ENCODE results near the gene LRRC27. TPM values are rescaled to one million over a fixed set of nuclear protein-coding genes. Genes with fewer than 3 reads are reported as not detected.

The LRRC27 gene
- total and polyA plus RNA-seq, 2 experiments from 2014 or later = 7.5 to 9.6 TPM

GRCh38 chr10:132341017-132341416, 9.0 kb downstream of the LRRC27 start:
- H4K20me1 ChIP-seq (ENCODE audit: insufficient read depth) = no peaks in the 10 kb centered on the region
- in situ Hi-C loops (cut with MboI) = no loop called here
- no peaks in the 10 kb centered on the region for H3K27me3 ChIP-seq (replicated peaks; ENCODE audit: insufficient read depth)
- 91 to 97% methylated on average over 6 of the region's 6 CpGs for WGBS, 2 experiments (ENCODE audit: low coverage in 1 of 2, low lambda C conversion rate in 2 of 2, missing lambda C conversion rate in 2 of 2)
- H3K4me1 ChIP-seq (ENCODE audit: insufficient read depth) = 0 out of 2 replicates have a peak, but pooled peaks cover 4% of the 10 kb centered on the region
- TF ChIP-seq EZH2 (IDR thresholded peaks at IDR 0.05; ENCODE audit: insufficient read depth, poor library complexity, severe bottlenecking) (no peak), EZH2phosphoT487 (IDR thresholded peaks at IDR 0.05; ENCODE audit: insufficient read depth, low read depth) (no peak)
- no peak overlapping the region for H2AFZ ChIP-seq
- no peak overlapping the region for H3K9ac ChIP-seq
- no peak for DNase-seq
- H3K36me3 ChIP-seq (ENCODE audit: low read depth) = peaks cover 20% of the 10 kb centered on the region
- H3K9me3 ChIP-seq (ENCODE audit: low read depth) = no peaks in the 10 kb centered on the region
- H3K27ac ChIP-seq = no peak overlapping the region
- H3K9me2 ChIP-seq (ENCODE audit: insufficient read depth) = no peaks in the 10 kb centered on the region
- H3F3A ChIP-seq (ENCODE audit: insufficient read depth) = no peaks in the 10 kb centered on the region
- no peak overlapping the region for H3K4me2 ChIP-seq (ENCODE audit: unreplicated experiment)
- H3K4me3 ChIP-seq = no peak overlapping the region
- no peaks in the 10 kb centered on the region for H3K79me2 ChIP-seq (ENCODE audit: insufficient read depth)

DNA sequence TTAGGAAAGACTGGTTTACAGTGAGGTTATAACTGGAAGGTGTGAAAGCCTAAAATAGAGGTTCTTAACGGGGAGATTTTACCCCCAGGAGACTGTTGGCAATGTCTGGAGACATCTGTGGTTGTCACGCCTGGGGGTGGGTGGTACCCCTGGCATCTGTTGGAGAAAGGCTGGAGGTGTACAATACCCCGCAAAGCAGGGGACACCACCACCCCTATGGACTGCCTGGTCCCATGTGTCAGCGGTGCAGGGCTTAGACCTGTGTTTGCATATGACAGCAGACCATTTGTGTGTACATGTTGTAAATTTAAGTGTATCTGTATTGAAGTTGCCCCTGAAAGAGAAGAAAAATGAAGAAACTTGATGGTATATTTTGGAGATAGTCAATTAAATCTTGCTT, 9.8 kb downstream of the LRRC27 start:
- no peak for DNase-seq
- Histone ChIP-seq H3K36me3 (ENCODE audit: low read depth) (peaks cover 20% of the 10 kb centered on the region), H3K9me2 (ENCODE audit: insufficient read depth) (no peaks in the 10 kb centered on the region), H3K4me1 (ENCODE audit: insufficient read depth) (no peaks in the 10 kb centered on the region), H3K27me3 (replicated peaks; ENCODE audit: insufficient read depth) (no peaks in the 10 kb centered on the region), H3K4me2 (ENCODE audit: unreplicated experiment) (no peak overlapping the region), H3K9ac (no peak overlapping the region), H3K4me3 (no peak overlapping the region), H3K27ac (no peak overlapping the region), H3F3A (ENCODE audit: insufficient read depth) (no peaks in the 10 kb centered on the region), H3K79me2 (ENCODE audit: insufficient read depth) (no peaks in the 10 kb centered on the region), H2AFZ (no peak overlapping the region), H3K9me3 (ENCODE audit: low read depth) (no peaks in the 10 kb centered on the region), H4K20me1 (ENCODE audit: insufficient read depth) (no peaks in the 10 kb centered on the region)
- in situ Hi-C loops (cut with MboI) = no loop called here
- TF ChIP-seq EZH2phosphoT487 (IDR thresholded peaks at IDR 0.05; ENCODE audit: insufficient read depth, low read depth) (no peak), EZH2 (IDR thresholded peaks at IDR 0.05; ENCODE audit: insufficient read depth, poor library complexity, severe bottlenecking) (no peak)
- 93 to 100% methylated on average over 4 of the region's 4 CpGs for WGBS, 2 experiments (ENCODE audit: low coverage in 1 of 2, low lambda C conversion rate in 2 of 2, missing lambda C conversion rate in 2 of 2)

- no peak for DNase-seq
- Histone ChIP-seq H3K27ac (no peak overlapping the region), H3K9me2 (ENCODE audit: insufficient read depth) (no peaks in the 10 kb centered on the region), H3K79me2 (ENCODE audit: insufficient read depth) (no peaks in the 10 kb centered on the region), H3K9me3 (ENCODE audit: low read depth) (no peaks in the 10 kb centered on the region), H2AFZ (no peak overlapping the region), H3K4me3 (no peak overlapping the region), H3K27me3 (replicated peaks; ENCODE audit: insufficient read depth) (no peaks in the 10 kb centered on the region), H4K20me1 (ENCODE audit: insufficient read depth) (no peaks in the 10 kb centered on the region), H3K9ac (no peak overlapping the region), H3K4me2 (ENCODE audit: unreplicated experiment) (no peak overlapping the region), H3F3A (ENCODE audit: insufficient read depth) (no peaks in the 10 kb centered on the region), H3K4me1 (ENCODE audit: insufficient read depth) (no peaks in the 10 kb centered on the region), H3K36me3 (ENCODE audit: low read depth) (peaks cover 20% of the 10 kb centered on the region)
- in situ Hi-C loops (cut with MboI) = no loop called here
- WGBS, 2 experiments (ENCODE audit: low coverage in 1 of 2, low lambda C conversion rate in 2 of 2, missing lambda C conversion rate in 2 of 2) = 96% methylated on average over 7 of the region's 7 CpGs
- TF ChIP-seq EZH2phosphoT487 (IDR thresholded peaks at IDR 0.05; ENCODE audit: insufficient read depth, low read depth) = no peak
- no peak for TF ChIP-seq EZH2 (IDR thresholded peaks at IDR 0.05; ENCODE audit: insufficient read depth, poor library complexity, severe bottlenecking)
These were observed 10.6 kb downstream of the LRRC27 start for GRCh38 chr10:132342553-132342952.

DNA sequence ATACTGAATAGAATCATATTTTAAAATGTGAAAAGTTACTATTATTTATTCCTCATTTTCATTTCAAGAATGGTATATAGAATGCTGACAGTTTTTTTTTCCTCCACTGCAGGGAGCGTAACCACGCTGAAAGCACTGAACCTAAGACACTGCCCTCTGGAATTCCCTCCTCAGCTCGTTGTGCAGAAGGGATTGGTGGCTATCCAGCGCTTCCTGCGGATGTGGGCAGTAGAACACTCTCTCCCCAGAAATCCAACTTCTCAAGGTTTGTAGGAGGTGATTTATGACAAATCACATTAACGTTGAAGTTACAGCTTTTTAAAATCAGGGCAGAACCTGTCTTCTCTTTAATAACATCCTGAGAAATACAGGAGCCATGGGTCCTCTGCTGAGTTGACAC, 12.4 kb downstream of the LRRC27 start:
- no peaks in the 10 kb centered on the region for H4K20me1 ChIP-seq (ENCODE audit: insufficient read depth)
- in situ Hi-C loops (cut with MboI) = no loop called here
- no peaks in the 10 kb centered on the region for H3K9me3 ChIP-seq (ENCODE audit: low read depth)
- H3K9ac ChIP-seq = no peak overlapping the region
- H3K27me3 ChIP-seq (replicated peaks; ENCODE audit: insufficient read depth) = no peaks in the 10 kb centered on the region
- H3K27ac ChIP-seq = no peak overlapping the region
- H3K79me2 ChIP-seq (ENCODE audit: insufficient read depth) = no peaks in the 10 kb centered on the region
- TF ChIP-seq EZH2phosphoT487 (IDR thresholded peaks at IDR 0.05; ENCODE audit: insufficient read depth, low read depth) = no peak
- H3K36me3 ChIP-seq (ENCODE audit: low read depth) = peaks cover 20% of the 10 kb centered on the region
- DNase-seq = no peak
- no peaks in the 10 kb centered on the region for H3K9me2 ChIP-seq (ENCODE audit: insufficient read depth)
- WGBS, 2 experiments (ENCODE audit: low coverage in 1 of 2, low lambda C conversion rate in 2 of 2, missing lambda C conversion rate in 2 of 2) = 80 to 83% methylated on average over 6 of the region's 6 CpGs
- H3K4me1 ChIP-seq (ENCODE audit: insufficient read depth) = no peaks in the 10 kb centered on the region
- H2AFZ ChIP-seq = no peak overlapping the region
- no peak overlapping the region for H3K4me2 ChIP-seq (ENCODE audit: unreplicated experiment)
- no peaks in the 10 kb centered on the region for H3F3A ChIP-seq (ENCODE audit: insufficient read depth)
- H3K4me3 ChIP-seq = no peak overlapping the region

DNA sequence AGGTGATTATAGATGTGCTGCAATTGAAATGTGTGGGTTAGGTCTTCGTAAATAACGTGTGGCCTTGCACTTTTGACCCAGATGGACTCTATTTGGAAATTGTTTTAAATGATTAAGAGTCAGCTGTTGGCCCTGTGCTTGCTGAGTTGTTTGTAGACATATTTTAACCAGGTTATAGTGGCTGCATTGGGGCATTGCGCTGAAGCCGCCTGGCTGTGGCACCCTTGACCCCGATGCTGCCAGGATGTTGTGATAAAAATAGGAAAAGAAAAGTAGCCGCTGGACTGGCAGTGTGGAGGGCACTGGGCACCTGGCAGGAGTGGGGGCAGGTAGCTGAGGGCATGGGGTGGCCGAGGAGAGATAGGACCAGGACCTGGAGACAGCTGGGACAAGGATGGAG, 13.4 kb downstream of the LRRC27 start:
- DNase-seq = no peak
- no peaks in the 10 kb centered on the region for H4K20me1 ChIP-seq (ENCODE audit: insufficient read depth)
- peaks cover 20% of the 10 kb centered on the region for H3K36me3 ChIP-seq (ENCODE audit: low read depth)
- no peak overlapping the region for H2AFZ ChIP-seq
- no peaks in the 10 kb centered on the region for H3K79me2 ChIP-seq (ENCODE audit: insufficient read depth)
- H3K4me2 ChIP-seq (ENCODE audit: unreplicated experiment) = no peak overlapping the region
- no peak overlapping the region for H3K27ac ChIP-seq
- H3K4me1 ChIP-seq (ENCODE audit: insufficient read depth) = no peaks in the 10 kb centered on the region
- TF ChIP-seq EZH2 (IDR thresholded peaks at IDR 0.05; ENCODE audit: insufficient read depth, poor library complexity, severe bottlenecking) (no peak), EZH2phosphoT487 (IDR thresholded peaks at IDR 0.05; ENCODE audit: insufficient read depth, low read depth) (no peak)
- H3K4me3 ChIP-seq = no peak overlapping the region
- no peak overlapping the region for H3K9ac ChIP-seq
- 89 to 99% methylated on average over 6 to 7 of the region's 7 CpGs for WGBS, 2 experiments (ENCODE audit: low coverage in 1 of 2, low lambda C conversion rate in 2 of 2, missing lambda C conversion rate in 2 of 2)
- H3K9me3 ChIP-seq (ENCODE audit: low read depth) = no peaks in the 10 kb centered on the region
- H3K9me2 ChIP-seq (ENCODE audit: insufficient read depth) = no peaks in the 10 kb centered on the region
- no peaks in the 10 kb centered on the region for H3F3A ChIP-seq (ENCODE audit: insufficient read depth)
- in situ Hi-C loops (cut with MboI) = no loop called here
- no peaks in the 10 kb centered on the region for H3K27me3 ChIP-seq (replicated peaks; ENCODE audit: insufficient read depth)
